Stimulated activated CD4-positive, alpha-beta T cell treated with anti-CD3 and anti-CD28 coated beads, TNF-alpha, amount 100 ng/mL, for 4 hours (primary cell): Measurements from ENCODE around the gene ERICH4.
A peak's percentile ranks its signal among the peaks of the same experiment; 100 is the strongest.
"Not testable (repeated sequence)": the region's sequence is repeated elsewhere in the genome, so short reads cannot be mapped to it uniquely, and the experiment has no call there.

Source experiments
- DNase-seq, 3 experiments: peaks; one replicate each; pipeline ENCODE4 v3.0.0-alpha.2; 2020; ENCODE audit warnings: low read depth in 3 of 3

Gene ERICH4, protein sequence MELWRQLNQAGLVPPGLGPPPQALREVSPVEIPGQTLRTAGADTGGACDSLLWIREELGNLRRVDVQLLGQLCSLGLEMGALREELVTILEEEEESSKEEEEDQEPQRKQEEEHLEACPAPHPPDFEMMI

DNA sequence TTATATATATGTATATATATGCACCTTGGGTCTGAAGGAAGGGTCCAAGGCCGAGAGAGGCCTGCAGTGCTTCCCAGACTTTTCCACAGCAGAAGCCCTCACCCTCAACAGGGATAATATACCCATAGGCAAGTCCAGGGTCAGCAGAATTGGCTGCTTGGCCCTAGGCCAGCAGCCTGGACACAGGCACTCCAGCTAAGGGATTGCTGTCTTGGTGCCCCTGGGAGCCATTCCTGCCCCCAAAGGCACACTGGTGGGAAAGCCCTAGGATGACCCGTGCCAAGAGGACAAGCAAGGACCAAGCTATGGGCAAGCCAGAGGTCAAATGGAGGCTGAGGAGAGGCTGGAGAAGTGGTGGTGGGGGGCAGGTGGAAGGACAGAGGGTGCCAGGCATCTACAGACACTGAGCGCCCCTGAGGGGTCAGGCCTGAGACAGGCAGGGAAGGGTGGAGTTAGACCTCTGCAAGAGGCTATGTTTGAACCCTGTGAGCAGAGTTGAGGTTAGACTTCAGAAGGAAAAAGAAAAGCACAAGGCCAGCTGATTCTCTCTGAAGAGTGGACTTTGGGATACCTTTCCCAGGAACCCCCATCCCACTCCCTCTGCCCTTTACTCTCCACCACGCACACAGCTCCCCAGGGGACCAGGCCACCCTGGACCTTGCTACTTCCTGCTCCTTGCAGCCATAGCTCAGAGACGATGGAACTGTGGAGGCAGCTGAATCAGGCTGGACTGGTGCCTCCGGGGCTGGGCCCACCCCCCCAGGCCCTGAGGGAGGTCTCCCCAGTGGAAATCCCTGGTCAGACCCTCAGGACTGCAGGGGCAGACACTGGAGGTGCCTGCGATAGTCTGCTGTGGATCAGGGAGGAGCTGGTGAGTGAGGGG, at the start of gene ERICH4:
ERICH4 (plus strand) TSS at position 684 of the 883 bp plus-strand sequence; CDS start at position 698, 14 bp downstream.
- no peak for DNase-seq

DNA sequence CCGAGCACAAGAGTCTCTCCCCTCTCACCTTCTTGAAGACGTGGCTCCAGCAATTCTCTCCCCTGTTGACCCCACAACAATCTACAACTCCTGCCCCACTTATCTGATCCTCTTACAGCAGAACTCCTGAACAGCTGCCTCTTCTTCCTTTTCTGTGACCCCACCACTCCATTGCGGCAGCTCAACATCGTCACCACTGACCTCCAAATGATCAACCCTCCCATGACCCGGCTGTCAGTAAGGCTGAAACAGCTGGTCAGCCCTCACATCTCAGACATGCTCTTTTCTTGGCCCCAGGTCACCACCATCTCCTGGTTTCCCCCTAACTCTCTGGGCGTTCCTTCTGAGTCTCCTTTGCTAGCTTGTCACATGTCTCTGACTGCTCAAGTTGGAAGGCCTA, 47.6 kb upstream of the ERICH4 start:
- DNase-seq, result no peak

DNA sequence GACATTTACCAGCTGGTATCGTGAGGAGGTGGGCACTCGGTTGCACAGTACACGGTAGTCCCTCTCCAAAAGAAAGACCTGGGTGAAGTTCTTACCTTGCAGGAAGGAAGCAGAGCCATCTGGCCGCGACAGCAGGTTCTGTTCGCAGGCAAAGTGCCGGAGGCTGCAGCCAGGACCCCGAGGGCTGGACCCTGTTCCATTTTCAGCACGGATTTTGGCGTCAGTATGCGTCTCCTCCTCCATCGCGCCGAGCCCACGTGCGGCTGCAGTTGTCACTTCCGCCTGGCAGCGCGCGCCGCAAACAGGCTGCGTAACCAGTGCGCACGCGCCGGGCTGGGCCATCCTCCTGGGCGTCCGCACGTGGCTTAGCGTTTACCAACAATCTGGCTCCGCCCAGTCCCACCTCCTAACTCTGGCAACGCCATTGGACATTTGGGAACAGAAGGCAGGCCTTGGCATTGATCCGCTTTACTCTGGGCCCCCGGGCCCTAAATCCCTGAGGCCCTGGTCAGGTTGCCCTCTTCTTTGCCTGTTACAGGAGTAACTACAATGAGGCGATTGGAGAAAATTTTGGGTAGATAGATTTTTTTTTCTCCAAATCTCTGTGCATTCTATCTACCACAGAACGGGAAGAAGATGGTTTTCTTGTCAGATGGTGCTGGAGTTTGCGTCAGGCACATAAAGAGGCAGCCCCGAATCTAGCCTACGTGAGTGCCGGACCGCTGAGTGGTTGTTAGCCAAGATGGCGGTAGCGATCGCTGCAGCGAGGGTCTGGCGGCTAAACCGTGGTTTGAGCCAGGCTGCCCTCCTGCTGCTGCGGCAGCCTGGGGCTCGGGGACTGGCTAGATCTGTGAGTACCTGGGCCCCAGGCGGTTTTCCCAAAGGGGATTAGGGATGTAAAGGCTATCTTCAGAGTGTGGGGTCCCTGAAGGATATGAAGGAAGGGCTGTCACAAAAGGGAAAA, 45.6 kb upstream of the ERICH4 start, which contains the start of the genes BCKDHA and EXOSC5:
BCKDHA (plus strand) TSS at position 733 of the 964 bp plus-strand sequence; CDS start at position 743, 10 bp downstream.
EXOSC5 (minus strand) TSS at position 274 of the 964 bp plus-strand sequence; CDS start at position 243, 31 bp downstream.
- peak; percentile 93 to 98 (median 98) for DNase-seq

DNA sequence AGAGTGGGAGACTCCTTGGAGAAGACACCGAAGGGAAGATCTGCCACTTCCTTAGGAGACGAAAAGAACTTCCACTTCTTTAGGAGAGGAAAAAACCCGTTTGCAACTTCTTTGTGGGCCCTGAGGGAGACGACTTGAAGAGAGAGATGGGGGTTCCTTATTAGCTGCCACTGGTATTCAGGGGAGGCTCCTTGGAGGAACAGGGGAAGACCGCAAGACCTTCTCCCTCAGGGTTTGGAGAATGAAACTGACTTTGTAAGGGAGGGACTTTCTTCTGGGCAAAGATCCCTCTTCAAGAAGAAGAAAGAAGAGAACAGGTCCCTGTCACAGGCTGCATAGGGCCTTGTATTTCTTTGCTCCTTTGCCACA, 44.9 kb upstream of the ERICH4 start:
- DNase-seq, result no peak

DNA sequence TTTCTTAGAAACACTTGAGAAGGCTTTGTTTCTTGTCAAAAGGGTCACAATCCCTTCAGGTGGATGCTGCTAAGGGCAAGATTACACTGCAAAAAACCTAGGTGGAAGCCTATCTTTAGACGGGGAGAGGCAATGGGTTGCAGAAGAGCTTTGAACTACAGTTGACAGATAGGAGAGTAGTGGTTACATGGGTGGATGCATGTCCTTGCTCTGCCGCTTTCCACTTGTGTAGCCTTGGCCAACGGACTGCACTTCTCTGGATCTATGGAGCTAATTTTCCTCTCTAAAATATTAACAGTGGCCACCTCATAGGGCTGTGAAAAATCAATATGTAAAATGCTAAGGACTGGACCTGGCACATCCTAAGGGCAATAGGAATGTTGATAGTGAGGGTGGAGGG, 44.4 kb upstream of the ERICH4 start:
- no peak for DNase-seq

DNA sequence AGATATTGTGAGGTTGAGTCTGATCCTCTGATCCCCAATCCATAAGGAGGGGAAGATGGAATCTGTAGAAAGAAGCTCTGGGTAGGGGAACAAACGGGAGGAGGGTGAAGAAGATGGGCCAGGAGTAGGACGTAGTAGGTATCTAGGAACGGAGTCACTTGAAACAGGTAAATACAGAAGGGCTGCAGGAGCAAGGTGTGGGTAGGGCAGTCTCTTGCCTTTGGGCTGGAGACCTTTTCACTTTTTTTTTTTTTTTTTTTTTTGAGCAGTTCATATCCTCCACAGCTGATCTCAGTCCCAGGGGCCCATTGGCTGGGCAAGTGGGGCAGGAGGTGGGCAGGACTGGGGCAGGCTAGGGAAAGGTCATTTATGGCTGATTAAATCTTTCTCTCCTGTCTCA, 43.9 kb upstream of the ERICH4 start:
- no peak for DNase-seq

DNA sequence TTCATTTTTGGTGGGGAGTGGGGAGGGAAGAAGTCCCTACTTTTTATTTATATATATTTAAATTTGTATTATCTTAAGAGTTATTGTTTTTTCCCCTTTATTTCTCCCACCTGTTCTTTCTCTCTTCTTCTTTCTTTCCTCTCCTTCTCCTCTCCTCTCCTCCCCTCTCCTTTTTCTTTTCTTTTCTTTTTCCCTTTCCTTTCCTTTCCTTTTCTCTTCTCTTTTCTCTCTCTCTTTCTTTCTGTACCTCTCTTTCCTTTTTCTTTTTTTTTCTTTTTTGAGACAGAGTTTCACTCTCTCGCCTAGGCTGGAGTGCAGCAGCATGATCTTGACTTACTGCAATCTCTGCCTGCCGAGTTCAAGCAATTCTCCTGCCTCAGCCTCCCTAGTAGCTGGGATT, 43.4 kb upstream of the ERICH4 start:
- no peak for DNase-seq

DNA sequence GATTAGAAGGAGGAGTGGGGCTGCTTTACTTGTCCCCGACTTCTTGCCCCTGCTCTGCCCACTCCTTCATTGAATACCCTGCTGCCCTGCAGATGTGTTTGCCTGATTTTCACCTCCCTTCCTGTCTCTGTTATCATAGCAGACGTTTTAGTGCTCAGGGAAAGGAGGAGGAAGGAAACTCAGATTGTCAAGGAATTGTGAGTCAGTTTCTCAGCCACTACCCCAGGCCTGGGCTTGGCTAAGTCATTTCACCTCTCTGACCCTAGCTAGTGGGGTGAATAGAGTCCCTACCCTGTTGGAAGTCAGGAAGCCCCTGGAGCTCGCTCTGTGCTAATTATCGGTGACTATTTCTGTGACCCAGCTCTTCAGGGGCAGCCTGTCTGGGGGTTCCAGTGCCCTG, 41.5 kb upstream of the ERICH4 start:
- DNase-seq, result no peak

DNA sequence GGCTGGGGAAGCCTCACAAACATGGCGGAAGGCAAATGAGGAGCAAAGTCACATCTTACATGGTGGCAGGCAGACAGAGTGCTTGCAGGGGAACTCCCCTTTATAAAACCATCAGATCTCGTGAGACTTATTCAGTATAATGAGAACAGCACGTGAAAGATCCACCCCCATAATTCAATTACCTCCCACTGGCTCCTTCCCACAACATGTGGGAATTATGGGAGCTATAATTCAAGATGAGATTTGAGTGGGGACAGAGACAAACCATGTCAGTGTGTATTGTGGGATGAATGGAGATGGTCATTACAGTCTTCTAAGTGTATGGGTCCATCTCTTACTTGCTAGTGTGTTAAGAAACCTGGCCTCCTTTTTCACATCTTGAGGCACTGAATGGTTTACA, 40.9 kb upstream of the ERICH4 start:
- DNase-seq, result no peak

DNA sequence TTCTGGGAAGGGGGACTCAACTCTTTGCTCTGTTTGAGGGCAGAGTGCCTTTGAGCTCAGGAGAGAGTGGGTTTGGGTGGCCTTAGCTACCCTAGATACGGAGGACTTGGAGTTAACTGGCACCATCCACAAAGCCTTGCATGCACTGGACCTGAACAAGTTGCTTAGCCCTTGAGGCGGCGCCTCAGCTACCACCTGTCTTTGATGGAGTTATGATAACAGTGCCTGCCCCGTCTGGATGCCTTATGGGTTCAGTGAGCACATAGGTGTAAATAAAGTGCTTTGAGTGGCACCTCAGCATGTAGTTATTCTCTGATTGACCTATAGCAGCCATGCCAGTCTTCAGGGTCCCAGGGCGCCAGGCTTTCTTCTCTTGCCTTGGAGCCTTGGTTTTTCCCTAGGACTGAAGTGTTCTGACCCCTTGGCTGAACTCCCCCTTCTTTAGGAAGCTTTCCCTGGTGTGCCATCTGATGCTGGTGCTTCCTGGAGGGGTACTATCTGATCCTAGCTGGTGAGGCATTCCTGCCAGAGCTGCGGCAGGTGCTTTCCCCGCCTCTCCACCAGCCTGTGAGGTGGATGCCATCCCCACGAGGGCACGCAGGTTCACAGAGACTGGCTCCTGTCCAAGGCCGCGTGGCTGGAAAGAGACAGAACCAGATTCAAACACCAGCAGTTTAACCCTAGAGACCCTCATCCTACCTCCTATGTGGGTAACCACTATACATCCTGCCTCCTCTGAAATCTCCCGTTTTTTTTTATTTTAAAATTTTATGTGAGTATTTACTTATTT, 39.6 kb upstream of the ERICH4 start:
- DNase-seq, result no peak

DNA sequence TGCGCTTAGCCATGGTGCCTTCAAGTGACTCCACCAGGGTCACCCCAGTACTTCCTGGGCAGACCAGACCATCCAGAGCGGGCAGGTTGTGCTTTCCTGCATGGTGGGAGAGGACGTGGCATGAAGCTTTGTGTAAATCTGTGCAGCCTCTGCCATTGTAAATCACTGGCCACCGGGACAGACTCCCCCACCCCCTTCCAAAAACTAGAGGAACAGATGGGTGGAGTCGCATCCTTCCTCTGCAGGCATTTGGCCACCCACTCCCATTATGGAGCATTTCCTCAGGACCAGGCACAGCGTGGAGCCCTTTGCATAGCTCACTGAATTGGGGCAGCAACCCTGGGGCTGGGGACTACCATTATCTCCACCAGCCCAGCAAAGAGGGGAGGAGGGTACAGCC, 37.2 kb upstream of the ERICH4 start:
- DNase-seq, result no peak

DNA sequence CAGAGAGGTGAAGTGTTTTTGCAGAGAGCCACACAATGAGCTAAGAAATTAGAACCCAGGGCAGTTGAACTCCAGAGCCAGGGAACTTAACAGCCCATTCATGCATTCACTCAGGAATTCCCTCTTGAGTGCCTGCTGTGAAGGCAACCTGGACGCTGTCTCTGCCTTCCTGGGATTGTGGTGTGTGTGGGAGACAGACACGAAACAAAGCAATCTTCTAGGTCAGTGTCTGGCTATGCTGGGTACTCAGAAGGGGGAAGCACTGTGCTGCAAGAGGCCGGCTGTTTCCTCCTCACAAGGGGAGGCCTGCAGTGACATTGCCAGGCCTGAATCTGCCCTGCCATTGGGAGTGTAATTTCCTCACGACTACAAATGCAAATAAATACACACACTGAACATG, 35.7 kb upstream of the ERICH4 start:
- no peak for DNase-seq

DNA sequence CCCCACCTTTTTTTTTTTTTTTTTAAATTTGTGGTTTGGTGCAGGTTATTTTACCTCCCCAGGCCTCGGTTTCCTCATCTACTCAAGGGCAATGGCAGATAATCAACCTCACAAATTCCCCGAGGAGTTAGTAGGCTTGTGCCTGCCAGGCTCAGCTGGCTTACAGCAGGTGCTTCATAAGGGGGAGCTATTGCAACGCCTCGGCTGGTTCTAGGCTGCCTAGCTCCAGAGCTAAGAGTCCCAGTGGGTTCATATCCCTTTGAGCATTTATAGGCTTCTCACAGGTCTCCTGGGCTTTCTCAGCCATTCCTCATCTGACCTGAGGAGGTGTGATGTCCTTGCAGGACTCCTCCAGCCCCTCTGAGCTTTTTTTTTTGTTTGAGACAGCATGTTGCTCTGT, 34.7 kb upstream of the ERICH4 start:
- no peak for DNase-seq

DNA sequence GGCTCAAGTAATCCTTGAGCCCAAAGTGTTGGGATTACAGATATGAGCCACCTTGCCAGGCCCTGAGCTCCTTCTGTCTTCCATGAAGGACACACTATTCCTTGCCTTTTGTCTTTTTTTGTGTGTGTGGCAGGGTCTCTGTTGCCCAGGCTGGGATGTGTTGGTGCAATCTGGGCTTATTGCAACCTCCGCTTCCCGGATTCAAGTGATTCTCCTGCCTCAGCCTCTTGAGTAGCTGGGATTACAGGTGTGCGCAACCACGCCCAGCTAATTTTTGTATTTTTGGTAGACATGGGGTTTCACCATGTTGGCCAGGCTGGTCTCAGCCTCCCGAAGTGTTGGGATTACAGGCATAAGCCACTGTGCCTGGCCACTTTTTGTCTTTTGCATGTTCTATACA, 34.1 kb upstream of the ERICH4 start:
- DNase-seq, result not testable (repeated sequence)

DNA sequence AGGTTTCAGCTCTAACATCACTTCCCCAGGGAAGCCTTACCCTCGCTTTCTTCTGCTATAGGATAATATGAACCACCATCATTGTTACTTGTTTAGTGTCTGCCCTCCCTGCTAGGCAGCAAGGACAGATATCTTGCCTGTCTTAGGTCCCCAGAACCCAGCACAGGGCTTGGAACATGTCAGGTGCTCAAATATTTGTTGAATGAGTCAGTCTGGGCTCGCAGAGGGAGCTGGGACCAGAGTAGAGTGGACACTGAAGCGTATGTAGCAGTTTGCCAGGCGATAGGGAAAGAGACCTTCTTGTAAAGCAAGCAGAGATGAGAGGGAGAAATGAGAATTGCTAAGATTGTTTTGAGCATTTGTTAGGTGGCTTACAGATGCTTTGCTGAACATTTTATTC, 33.7 kb upstream of the ERICH4 start:
- DNase-seq, result no peak

DNA sequence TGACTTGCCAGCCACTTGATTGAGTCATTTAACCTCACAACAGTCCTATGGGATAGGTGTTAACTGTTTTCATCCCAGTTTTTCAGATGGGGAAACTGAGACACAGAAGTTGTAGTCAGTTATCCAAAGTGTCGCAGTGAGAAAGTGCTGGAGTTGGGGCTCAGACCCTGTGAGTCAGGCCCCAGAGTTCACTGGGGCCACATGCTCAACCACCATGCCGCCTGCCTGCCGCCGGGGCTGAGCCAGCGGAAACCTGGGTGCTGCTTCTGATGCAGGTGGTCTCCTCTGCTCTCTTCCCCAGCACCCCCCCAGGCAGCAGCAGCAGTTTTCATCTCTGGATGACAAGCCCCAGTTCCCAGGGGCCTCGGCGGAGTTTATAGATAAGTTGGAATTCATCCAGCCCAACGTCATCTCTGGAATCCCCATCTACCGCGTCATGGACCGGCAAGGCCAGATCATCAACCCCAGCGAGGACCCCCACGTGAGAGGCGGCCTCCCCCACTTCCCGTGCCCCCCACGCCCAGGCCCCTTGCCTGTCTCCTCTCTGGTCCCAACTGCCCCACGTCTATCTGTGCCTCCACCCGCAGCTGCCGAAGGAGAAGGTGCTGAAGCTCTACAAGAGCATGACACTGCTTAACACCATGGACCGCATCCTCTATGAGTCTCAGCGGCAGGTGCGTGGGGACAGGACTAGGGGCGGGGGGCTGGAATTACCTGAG, 32.5 kb upstream of the ERICH4 start:
- DNase-seq, result no peak

DNA sequence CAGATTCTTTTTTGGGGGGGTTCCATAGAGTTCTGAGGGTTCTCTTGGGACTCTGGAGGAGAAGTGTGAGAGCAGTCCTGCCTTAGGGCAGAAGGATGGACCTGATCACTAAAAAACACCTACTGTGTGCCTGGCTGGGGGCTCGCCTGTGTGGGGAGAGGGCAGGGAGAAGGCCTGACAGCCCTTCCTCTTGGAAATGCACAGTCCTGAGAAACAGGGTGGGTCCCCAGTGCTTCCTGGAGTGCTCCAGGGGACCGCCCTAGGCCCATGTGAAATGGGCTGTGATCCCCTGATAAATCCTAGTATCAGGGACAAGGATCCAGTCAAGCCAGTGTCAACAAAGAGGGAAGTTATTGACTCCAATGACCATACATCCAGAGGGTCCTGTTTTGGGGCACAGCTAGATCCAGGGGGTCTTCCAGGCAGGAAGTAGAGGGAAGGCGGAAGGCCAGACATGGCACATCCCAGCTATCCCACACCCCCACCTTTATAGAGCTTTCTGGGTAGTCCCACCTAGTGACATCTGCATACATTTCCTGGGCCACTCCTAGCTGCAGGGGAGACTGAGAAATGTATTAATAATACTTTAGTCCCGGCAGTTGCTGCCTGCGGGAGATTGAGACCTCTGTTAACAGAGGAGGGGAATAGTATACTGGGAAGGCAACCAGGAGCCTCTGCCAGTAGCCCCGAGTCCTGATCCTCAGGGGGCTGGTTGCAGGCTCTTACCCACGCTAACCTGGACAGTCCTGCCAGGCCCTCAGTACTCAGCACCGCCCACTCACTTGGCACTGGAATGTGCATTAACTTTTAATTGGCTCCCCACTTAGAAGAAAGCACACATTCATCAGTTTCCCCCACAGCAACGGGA, 31.6 kb upstream of the ERICH4 start:
- no peak for DNase-seq

DNA sequence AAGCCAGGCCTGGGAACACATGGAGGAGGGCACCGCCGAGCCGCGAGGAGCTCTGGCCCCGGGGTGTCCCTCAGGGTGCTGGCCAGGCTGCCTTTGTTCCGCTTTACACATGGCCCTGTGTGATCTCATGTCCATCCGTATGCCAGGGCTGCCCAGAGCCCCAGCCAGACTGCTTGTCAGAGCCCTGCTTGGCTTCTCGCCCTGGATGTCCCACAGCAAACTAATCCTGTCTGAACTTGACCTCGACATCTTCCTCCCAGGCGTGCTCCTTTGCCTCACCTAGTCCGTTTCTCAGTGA, 31.0 kb upstream of the ERICH4 start:
- DNase-seq, result no peak

DNA sequence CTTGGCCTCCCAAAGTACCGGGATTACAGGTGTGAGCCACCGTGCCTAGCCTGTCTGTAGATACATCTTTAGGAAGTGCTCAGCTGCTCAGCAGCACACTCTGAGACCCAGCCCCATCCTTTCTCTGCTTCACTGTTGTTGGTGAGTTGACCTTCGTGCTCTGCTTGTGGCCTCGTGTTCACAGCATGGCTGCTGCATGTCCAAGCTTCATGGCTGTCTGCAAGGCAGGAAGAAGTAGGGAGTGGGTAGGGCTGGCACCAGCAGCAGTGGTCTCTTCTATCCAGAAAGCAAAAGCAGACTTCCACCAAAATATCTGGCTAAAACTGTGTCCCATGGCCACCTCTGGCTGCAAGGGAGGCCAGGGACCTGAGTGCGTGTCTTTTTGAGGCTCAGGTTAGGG, 30.0 kb upstream of the ERICH4 start:
- no peak for DNase-seq

DNA sequence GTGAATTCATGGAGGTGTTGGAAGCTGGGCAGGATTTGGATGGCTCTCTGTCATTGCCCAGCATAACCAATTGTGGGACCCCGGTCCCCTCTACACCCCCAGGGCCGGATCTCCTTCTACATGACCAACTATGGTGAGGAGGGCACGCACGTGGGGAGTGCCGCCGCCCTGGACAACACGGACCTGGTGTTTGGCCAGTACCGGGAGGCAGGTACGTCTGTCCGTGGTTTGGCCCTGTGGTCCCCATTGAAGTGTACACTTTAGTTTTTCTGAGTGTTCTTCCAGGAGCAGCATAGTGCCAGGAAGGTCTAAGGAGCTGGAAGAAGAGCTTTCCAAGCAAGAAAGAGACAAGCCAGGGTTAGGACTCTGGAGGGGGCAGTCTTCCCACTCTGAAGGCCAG, 29.0 kb upstream of the ERICH4 start:
- DNase-seq, result no peak
